HG03442 (cell line): ENCODE measurements around the gene RNF224.
"Not testable (repeated sequence)": the region's sequence is repeated elsewhere in the genome, so short reads cannot be mapped to it uniquely, and the experiment has no call there.

Experiments used
- ATAC-seq: cut with Tn5 transposase; IDR thresholded peaks from one replicate; pipeline ENCODE4 v1.9.1; 2021; ENCODE audit warnings: mild to moderate bottlenecking, moderate library complexity; ENCODE audit not compliant: unreplicated experiment

The RNF224 gene

GRCh38 chr9:137236936-137237421 is 9.7 kb downstream of the RNF224 start:
- ATAC-seq: no peak

- no peak for ATAC-seq
Observed at GRCh38 chr9:137237759-137238726, 10.7 kb downstream of the RNF224 start.

- ATAC-seq: not testable (repeated sequence)
Observed at GRCh38 chr9:137239541-137240200, 12.4 kb downstream of the RNF224 start.

- ATAC-seq: peak; percentile 12
Observed at GRCh38 chr9:137240318-137240840, 13.1 kb downstream of the RNF224 start.

- peak; percentile 65 for ATAC-seq
Observed at GRCh38 chr9:137240841-137241489, 13.7 kb downstream of the RNF224 start, which contains the start of gene TUBB4B. Gene TUBB4B (plus strand): TSS chr9:137241287. CDS start chr9:137241361, 74 bp downstream.

- ATAC-seq: no peak
Observed at GRCh38 chr9:137241490-137242268, 14.4 kb downstream of the RNF224 start.

- ATAC-seq: no peak
Observed at GRCh38 chr9:137242269-137243203, 15.2 kb downstream of the RNF224 start.

GRCh38 chr9:137243266-137243625 is 15.9 kb downstream of the RNF224 start:
- ATAC-seq: not testable (repeated sequence)

- ATAC-seq: no peak
Observed at GRCh38 chr9:137243626-137244485, 16.6 kb downstream of the RNF224 start.

GRCh38 chr9:137244486-137245449 is 17.5 kb downstream of the RNF224 start:
- no peak for ATAC-seq

GRCh38 chr9:137245450-137246421 is 18.4 kb downstream of the RNF224 start:
- ATAC-seq: no peak

- ATAC-seq: no peak
Observed at GRCh38 chr9:137247135-137247915, 20.0 kb downstream of the RNF224 start.

- ATAC-seq: no peak
Observed at GRCh38 chr9:137247916-137248175, 20.5 kb downstream of the RNF224 start.

GRCh38 chr9:137250329-137251193 is 23.3 kb downstream of the RNF224 start:
- no peak for ATAC-seq

GRCh38 chr9:137251194-137251461 is 23.8 kb downstream of the RNF224 start, which contains the start of gene STPG3:
Gene STPG3 (plus strand): TSS chr9:137251286. CDS start chr9:137251287, 1 bp downstream.
- ATAC-seq: no peak
